Measurements from ENCODE around the gene FANCI.

The FANCI gene

DNA sequence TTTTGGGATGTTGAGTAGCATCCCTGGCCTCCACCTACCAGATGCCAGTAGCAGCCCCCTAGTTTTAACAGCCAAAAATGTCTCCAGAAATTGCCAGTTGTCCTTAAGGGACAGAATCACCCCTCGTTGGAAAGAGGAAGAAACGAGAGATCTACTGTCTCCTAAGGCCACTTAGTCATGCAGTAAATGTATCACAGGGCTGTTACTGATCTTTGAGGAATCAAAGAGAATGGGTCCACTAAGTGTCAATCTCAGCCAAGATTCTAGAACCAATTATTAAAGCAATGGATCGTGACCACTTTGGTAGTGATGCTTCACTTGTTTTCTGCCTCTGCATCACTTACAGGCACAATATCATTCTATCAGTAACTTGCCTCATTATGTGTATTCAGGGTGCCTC lies 64.5 kb downstream of the FANCI start:
- DNase-seq: no peak

DNA sequence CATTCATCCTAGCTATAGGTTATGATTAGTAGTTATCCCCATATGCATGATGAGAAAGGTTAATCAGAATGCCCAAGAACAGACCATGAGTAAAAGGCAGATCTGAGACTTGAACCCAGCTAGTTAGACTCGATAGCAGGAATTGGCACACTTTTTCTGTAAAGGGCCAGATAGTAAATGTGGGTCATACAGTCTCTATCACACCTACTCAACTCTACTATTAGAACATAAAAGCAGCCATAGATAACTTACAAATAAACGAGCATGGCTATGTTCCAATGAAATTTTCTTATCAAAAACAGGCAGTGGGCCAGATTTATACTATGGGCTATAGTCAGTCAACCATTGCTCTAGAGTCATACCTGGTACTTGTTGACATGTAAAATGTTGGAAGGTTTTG lies 66.2 kb downstream of the FANCI start:
- no peak for DNase-seq

DNA sequence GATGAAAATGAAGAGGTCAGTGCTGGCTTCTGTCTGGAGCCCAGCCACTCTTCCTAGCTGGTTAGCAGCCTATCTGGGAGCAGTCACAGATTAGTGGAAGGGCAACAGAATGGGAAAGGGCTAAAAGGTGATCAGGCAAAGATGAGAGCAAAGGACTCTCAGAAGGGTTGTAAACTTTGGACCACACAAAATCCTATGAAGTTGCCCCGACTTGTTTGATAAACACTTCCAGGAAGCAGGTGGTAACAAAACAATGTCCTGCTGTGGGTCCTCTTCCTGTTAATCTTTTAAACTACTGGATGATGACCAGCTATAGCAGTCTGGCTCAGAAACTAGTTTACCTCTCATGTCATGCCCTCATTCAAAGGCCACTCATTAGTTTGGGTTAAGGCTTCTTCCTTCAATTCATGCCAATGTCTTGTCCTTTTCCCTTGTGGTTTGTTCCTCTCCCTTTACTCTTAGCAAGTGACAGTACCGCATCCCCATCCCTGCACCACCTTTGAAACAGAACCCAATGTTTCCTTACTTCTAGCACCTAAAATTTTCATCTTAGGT lies 71.7 kb downstream of the FANCI start:
- DNase-seq: no peak

DNA sequence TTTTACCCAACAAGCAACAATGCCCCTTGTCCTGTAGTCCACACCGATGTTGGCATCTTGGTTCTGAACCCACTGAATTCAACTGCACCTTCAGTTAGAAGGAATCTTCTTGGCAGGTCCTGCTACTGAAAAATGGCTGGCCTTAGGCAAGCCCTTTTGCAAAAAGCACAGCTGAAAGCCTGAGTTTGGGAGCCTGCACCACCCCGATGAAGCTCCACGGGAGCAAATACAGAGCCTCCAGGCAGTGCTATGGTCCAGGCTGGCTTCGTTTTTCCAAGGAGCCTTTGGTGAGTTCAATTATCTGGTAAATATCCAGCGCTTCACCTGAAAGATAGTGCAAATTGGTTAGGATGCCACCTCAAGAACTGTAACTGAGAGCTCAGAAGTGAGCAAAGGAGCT lies 72.7 kb downstream of the FANCI start:
- DNase-seq: no peak

- DNase-seq: no peak
Measured at GRCh38 chr15:89317186-89317720, 73.5 kb downstream of the FANCI start.

DNA sequence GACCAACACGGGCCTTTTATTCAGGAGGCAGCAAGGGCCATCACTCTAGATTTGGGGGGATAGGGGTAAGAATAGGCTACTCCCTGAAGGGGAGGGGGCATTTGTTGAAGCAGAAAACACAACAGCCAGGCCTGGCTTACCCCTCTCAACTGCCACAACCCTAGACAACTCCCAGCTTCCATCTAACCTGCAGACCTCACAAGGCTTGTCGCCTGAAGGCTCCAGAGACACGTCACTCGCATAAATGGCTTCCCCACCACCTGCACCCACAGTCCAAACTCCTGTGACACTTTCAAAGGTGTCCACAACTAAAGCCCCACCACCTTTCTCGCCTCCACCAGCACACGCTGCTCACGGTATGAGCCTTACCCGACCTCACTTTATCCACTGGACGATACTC lies 75.9 kb downstream of the FANCI start:
- DNase-seq: no peak

GRCh38 chr15:89320200-89320599 lies 76.4 kb downstream of the FANCI start:
- no peak for DNase-seq

DNA sequence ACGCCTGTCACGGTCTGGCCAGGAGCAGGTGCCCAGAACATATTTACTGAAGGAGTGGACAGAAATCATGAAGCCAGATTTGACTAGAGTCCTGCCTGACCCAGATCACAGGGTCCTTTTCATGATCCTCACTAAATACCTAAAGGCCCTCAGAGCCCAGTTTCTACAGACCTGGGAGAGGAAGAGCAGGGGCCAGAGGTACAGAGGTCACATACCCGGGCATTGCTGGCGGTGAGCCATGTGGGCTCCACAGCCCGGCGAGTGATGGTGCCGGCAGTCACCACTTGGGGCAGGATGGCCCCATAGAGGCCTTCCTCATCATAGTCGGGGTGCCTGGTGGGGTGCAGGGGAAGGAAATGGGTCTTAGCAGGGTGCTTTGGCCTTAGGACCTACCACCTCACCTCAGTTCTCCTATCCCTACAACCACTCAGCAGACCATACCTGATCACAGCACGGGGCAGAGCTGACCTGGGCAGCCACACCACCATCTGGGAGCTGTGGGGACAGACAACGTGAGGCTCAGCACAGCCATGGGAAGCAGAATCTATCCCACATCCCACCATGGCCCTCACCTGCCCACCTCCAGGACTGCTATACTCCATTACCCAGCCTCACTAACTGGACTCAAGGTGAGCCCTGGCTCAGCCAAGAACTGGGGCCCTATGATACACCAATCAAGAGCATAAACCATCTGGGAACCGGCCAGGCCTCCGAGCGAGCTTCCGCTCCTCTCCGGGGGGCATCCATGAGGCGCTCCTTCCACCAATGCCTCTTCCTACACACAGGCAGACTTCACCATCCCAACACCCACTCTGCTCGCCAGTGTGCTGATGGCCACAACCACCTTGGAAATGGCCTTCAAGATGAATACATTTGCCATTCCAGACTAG lies 78.0 kb downstream of the FANCI start:
- no peak for DNase-seq

DNA sequence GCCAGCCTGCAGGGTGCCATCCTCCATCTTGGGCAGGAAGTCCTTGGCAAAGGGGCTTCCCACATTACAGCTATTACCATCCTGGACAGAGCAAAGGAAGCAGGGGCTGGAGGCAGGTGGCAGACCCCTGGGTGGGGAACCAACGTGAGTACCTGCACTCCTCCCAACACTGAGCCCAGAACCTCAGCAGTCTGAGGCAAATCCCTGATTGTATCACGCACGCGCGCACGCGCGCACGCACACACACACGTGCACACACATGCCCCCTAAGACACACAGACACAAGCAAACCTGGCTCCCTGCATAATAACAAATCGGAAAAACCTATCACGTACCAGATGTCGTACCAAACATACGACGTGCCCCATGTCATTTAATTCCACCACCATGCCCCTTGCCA lies 79.0 kb downstream of the FANCI start:
- no peak for DNase-seq

DNA sequence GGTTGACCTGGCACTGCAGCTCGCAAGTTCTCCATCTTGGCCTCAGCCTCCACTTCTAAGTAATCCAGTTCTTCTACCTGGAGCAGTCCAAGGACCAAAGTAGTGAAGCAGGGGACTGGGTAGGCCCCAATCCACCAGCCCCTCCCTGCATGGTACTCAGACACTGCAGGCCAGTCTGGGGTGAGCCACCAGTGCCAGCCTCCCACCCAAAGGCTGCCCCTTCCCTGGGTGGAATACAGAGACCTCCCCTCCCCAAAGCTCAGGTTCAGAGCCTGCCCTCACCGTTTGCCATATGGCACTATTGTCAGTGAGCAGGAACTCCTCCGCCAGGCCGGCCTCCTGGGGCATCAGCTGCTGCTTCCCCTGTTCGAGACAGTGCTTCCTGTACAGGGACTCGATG lies 80.0 kb downstream of the FANCI start:
- DNase-seq: no peak

DNA sequence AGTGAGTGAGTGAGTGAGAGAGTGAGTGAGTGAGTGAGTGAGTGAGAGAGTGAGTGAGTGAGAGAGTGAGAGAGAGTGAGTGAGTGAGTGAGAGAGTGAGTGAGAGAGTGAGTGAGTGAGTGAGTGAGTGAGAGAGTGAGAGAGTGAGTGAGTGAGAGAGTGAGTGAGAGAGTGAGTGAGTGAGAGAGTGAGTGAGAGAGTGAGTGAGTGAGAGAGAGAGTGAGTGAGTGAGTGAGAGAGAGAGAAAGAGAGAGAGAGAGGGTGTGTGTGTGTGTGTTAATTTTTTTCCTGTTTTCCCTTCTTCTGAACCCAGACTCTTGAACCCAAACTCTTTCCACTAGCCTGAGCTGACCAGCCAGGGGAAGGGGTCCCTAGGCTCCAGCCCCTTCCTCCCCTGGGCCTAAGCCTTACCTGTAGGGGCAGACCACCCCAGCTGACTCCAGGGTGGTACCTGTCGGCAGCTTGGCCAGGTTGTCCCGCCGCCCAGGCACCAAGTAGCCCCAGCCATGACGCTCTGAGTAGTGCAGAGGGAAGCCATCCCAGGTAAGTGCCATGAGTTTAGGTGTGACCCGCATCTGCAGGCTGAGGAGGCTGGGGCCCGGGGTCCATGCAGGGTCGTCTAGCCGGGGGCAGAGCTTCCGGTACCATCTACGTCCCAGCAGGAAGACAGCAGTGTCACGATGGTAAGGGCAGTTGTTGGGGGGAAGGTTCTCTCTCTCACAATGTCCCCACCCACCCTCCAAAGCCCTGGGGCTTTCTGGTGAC lies 81.4 kb downstream of the FANCI start:
- no peak for DNase-seq

DNA sequence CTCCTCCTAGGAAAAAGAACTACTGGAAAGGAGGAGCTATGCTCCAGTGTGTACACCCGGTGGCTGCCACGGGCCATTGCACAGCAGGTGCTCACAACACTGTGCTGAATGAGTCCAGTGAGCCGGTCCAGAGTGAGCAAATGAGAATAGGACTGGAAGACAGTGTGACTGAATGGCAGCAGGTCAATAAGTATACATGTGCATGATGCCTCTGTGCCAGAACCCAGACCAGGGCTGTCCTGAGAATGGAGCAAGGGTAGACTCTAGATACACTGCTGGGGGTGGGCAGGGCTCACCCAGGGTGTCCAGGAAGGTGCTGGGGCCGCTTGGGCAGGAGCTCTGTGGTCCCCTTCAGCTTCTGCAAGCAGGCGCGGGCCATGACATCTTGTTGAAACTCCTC lies 82.5 kb downstream of the FANCI start:
- DNase-seq: no peak

GRCh38 chr15:89327113-89327512 lies 83.3 kb downstream of the FANCI start:
- no peak for DNase-seq

DNA sequence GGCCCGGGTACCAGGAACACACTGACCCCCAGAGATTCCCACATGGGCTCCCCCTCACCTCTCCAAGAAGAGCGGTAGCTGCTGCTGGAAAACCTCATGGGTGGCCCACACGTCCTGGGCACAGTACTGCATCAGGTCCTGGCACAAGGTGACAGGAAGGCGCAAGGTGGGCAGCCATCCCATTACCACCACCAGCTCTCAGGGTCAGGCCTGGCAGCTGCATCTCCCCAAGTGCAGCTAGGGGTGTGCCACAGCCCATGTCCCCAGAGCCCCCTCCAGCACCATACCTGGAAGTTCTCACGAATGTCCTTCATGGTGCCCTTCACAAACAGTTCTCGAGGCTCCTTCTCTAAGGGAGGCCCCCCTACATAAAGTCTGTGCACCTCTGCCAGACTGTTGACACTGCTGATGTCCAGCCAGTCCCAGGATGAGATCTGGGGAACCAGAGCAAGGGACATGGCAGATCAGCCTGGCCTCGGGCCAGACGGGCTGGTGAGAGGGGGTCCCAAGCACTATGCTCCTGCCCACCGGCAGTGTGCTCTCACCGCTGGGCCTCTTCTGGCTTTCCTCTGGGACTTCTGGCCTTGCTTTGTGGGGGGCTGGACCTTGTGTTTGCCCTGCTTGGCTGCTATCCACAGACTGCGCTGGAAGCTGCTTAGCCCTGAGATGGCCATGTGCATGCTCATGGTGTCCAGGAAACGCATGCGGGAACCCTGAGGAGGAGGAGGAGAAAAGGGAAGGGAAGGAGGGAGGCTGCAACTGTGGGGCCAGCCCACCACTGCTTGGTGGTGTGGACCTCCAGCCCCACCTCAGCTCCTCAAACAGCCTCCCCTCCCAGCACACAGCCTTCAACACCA lies 84.8 kb downstream of the FANCI start:
- DNase-seq: no peak

GRCh38 chr15:89329329-89330084 lies 85.7 kb downstream of the FANCI start:
- peak; percentile 45 for DNase-seq

DNA sequence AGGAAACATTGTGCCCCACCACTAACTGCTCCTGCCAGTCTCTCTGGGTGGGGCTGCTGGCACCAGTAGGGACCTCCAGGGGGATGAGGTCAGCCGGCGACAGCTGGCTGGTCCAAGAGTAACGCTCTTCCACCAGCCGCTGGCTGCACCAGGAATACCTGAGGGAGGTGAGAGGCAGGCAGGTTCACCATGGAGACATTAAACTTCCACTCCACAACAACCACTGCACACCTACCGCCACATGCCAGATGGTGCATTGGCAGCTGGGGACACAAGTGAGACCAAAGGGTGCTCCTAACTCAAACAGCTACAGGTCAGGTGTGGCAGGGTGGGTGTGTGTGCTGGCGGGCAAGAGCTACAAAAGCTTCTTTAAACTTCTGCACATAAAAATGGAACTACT lies 86.3 kb downstream of the FANCI start:
- no peak for DNase-seq

GRCh38 chr15:89330881-89331595 lies 87.3 kb downstream of the FANCI start:
- DNase-seq: no peak

- peak; percentile 19 for DNase-seq
Measured at GRCh38 chr15:89332446-89332845, 88.7 kb downstream of the FANCI start.

DNA sequence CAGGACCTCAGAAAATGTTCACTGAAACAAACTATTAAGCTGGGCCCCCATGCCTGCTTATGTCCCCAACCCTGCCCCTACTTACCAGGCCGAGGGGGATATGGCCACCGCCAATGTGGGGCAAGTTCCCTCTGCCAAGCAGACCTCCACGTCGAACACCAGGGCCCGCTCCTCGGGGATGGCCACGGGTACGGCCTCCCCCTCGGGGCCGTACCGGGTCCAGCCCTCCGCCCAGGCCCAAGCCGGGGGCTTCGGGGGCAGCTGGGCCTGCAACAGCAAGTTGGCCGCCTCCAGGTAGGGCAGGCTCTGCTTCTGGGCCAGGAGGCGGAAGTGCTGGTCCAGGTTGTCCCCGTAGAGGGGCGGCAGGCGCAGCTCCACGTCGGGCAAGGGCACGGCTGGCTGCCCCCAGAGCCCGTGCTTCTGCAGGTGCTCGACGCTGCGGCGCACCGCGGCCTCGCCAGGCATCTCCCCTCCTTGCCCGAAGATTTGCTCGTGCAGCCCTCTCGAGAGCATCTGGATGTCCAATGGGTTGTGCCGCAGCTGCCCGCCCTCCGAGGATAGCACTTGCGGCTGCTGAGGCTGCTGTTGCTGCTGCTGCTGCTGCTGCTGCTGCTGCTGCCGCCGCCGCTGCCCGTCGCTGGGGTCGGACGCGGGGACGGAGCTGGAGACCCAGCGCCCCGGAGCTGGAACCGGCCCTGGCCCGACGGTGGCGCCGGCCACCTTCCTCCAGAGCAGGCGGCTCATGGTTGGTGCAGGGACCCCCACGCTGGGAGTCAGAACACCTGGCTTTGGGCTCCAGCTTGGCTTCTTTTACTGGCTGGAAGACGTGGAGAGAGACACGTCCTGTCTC lies 89.5 kb downstream of the FANCI start:
- no peak for DNase-seq

DNA sequence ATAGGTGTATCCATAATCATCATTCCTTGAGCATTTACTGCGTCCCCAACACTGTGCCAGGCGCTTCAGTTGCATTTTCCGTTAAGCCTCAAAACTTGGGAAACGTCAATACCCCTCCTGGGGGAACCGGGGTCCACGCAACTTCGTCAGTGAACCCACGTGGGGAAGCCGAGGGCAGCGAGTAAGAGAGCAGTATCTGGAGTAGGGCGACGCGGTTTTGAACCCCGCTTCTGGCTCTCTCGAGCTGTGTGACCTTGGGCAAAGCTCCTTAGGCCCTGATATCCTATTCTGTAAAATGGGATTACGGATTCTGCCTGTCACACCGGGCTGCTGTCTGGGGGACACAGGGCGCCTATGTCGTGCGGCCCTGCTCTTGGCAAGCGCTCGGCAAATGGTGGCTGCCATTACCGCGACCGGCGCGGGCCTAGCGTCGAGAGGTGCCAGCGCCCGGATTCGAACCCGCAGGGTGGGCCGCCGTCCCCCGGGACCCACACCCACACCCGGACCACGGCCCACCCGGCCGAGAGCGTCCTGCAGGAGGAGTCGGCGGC lies 90.3 kb downstream of the FANCI start:
- DNase-seq: no peak

Data from CD4-positive, alpha-beta T cell treated with Interleukin-12 subunit alpha and Interleukin-12 subunit beta, for 1 hour (primary cell).